GM12872 (cell line): ENCODE data around the gene TTLL9.

Experiments
- CTCF ChIP-seq: IDR thresholded peaks from 3 replicates; pipeline ENCODE4 v1.5.1; 2011; ENCODE audit warnings: low read depth, mild to moderate bottlenecking, low read length, moderate library complexity; ENCODE audit not compliant: insufficient read depth

TTLL9 gene

DNA sequence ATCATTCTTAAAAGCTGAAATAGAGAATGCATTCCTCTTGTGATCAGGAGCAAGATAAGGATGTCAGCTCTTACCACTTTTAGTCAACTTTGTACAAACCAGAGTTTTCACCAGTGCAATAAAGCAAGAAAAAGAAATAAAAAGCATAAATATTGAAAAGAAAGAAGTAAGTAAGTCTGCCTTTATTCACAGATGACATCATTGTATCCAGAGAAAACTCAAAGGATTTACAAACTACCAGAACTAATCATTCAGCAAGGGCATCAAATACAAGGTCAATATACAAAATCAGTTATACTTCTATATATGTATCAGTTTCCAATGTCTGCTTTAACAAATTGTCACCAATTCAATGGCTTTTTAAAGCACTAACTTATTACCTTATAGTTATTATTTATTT lies 13.4 kb downstream of the TTLL9 start:
- TF ChIP-seq CTCF, result no peak

- TF ChIP-seq CTCF, result no peak
Observed at GRCh38 chr20:31890646-31891045, 20.2 kb downstream of the TTLL9 start.

DNA sequence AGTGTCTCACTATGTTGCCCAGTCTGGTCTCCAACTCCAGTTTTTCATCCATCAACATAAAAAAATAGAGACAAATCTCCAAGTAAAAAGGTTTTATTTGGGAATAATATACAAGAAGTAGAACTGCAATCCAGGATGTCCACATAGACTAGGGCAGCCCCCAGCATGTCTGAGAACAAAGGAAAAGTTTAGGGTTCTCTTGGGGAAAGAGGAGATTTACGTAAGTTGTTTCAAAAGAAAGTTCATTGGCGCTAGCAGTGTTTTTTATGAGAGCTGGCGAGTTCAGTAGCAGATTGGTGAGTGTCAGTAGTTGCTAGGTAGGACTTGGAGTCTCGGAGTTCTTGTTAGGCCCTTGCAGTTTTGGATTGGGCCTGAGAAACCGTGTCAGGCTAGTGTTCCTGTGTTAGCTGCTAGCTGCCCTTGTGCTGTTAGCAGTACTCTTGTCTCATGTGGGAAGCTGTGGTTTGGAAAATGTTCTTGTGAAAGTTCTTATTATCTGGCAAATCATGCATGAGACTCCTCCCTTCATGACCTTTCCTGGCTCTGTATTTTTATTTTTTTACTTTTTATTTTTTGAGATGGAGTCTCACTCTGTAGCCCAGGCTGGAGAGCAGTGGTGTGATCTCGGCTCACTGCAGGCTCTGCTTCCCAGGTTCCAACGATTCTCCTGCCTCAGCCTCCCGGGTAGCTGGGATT lies 24.7 kb downstream of the TTLL9 start:
- 0 out of 3 replicates have a peak, but pooled peaks have one; percentile 4 for TF ChIP-seq CTCF

- TF ChIP-seq CTCF, result no peak
Observed at GRCh38 chr20:31896049-31896448, 25.6 kb downstream of the TTLL9 start.

GRCh38 chr20:31897541-31897940 lies 27.1 kb downstream of the TTLL9 start:
- no peak for TF ChIP-seq CTCF

GRCh38 chr20:31901615-31902014 lies 31.2 kb downstream of the TTLL9 start:
- no peak for TF ChIP-seq CTCF

DNA sequence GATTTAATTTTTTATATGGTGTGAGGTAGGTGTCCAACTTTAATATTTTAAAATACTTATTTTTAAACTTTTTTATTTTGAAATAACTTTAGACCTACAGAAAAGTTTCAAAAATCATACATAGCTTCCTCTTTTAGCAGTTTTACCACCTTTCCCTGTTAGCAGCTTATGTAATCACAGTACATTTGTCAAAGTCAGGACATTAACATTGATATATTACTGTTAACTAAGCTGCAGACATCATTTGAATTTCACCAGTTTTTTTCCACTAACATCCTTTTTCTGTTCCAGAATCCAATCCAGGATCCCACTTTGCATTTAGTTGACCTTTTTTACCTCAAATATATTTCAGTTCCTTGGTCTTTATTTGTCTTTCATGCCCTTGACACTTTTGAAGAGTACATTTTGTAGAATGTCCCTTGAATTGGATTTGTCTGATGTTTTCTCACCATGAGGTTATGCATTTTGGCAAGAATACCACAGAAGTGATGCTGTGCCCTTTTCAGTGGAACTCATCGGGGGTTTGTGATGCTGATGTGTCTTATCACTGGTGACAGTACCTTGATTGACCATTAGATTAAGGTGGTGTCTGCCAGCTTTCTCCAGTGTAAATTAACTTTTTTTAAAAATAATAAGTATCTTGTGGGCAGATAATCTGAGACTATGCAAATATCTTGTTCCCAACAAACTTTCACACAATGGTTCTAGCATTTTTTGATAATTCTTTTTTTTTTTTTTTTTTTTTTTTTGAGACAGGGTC lies 33.4 kb downstream of the TTLL9 start:
- TF ChIP-seq CTCF, result no peak
